Measurements from ENCODE around the gene LRIT2.

DNA sequence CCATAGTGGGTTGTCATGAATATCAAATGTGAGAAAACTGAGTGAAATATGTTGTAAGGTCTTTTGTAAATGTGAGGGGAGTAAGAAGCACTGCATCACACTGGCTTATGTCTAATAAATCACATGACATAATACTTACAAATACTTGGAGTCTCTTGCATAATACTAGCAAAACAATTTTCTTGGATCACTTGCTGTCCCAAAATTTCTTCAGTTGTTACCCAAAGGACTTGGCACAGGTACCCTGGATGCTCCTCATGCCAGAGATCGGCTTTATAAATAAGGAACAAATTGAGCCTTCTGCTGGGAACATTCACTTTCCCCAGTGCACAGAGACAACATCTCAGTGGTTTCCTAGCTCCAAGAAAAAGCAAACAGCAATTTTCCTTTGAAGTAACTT is 5.0 kb upstream of the LRIT2 start:
- TF ChIP-seq EZH2 (IDR thresholded peaks at IDR 0.05; ENCODE audit: insufficient read depth, poor library complexity, severe bottlenecking) (no peak), EZH2phosphoT487 (IDR thresholded peaks at IDR 0.05; ENCODE audit: insufficient read depth, low read depth) (no peak)

Data from GM23248 (cell line).